Endodermal cell (in vitro differentiated cells): ENCODE results near the gene PCYOX1L. TPM values are rescaled to one million over a fixed set of nuclear protein-coding genes. Genes with fewer than 3 reads are reported as not detected.

ENCODE experiments used
- DNase-seq: peaks from one replicate; pipeline ENCODE4 v3.0.0-alpha.2; 2017
- H3K27ac ChIP-seq: 2 replicates; pipeline ENCODE4 v1.5.1; 2013; ENCODE audit warnings: mild to moderate bottlenecking, low read depth, low read length, moderate library complexity
- H3K27me3 ChIP-seq: 2 replicates; pipeline ENCODE4 v1.6.1; 2013; ENCODE audit warnings: mild to moderate bottlenecking, low read length, moderate library complexity; ENCODE audit not compliant: insufficient read depth, control insufficient read depth, poor library complexity, severe bottlenecking
- H3K36me3 ChIP-seq: 2 replicates; pipeline ENCODE4 v1.7.0; 2013; ENCODE audit warnings: mild to moderate bottlenecking, low read length, moderate library complexity; ENCODE audit not compliant: control insufficient read depth, insufficient read depth
- H3K4me1 ChIP-seq: one replicate; pipeline ENCODE4 v1.7.0; 2013; ENCODE audit warnings: low read length; ENCODE audit not compliant: control insufficient read depth, insufficient read depth
- H3K4me3 ChIP-seq: 2 replicates; pipeline ENCODE4 v1.5.1; 2013; ENCODE audit warnings: mild to moderate bottlenecking, low read length, moderate library complexity
- H3K9ac ChIP-seq: 2 replicates; pipeline ENCODE4 v1.6.1; 2013; ENCODE audit warnings: mild to moderate bottlenecking, low read length, moderate library complexity; ENCODE audit not compliant: poor library complexity, severe bottlenecking; ENCODE audit errors: extremely low read depth
- H3K9me3 ChIP-seq: 2 replicates; pipeline ENCODE4 v1.6.1; 2013; ENCODE audit warnings: mild to moderate bottlenecking, low read length, moderate library complexity; ENCODE audit not compliant: control insufficient read depth
- H3K27ac Mint-ChIP-seq: 2 replicates; pipeline ENCODE4 v1.8.0; 2020; ENCODE audit warnings: mixed read lengths
- H3K27me3 Mint-ChIP-seq: 2 replicates; pipeline ENCODE4 v1.8.0; 2021; ENCODE audit warnings: mild to moderate bottlenecking, mixed read lengths; ENCODE audit not compliant: insufficient read depth
- H3K36me3 Mint-ChIP-seq: 2 replicates; pipeline ENCODE4 v1.8.0; 2020; ENCODE audit warnings: low read depth, mixed read lengths
- H3K4me1 Mint-ChIP-seq: 2 replicates; pipeline ENCODE4 v1.8.0; 2020; ENCODE audit warnings: mixed read lengths
- H3K4me3 Mint-ChIP-seq: 2 replicates; pipeline ENCODE4 v1.8.0; 2020; ENCODE audit warnings: mild to moderate bottlenecking, moderate library complexity, mixed read lengths
- H3K9me3 Mint-ChIP-seq: 2 replicates; pipeline ENCODE4 v1.8.0; 2020; ENCODE audit warnings: mild to moderate bottlenecking, mixed read lengths
- WGBS, 2 experiments: methylation state at CpG; one replicate each; pipeline versions ENCODE4 v1.1.5 to v1.1.7; 2013; ENCODE audit warnings: missing lambda C conversion rate in 2 of 2, mixed read lengths in 1 of 2; ENCODE audit not compliant: insufficient coverage in 1 of 2, insufficient read length in 1 of 2; 5-methylcytosine and 5-hydroxymethylcytosine counted together
- total RNA-seq, 2 donors: library from RNA; stranded (reverse); fragmentation: NEBNext Ultra II Directional in 1 of 2; extraction: Animal tissue kit (Norgen Biotek cat#: 25700) in 1 of 2; gene quantifications; 2 replicates in 1 of 2; 3 replicates in 1 of 2; pipeline ENCODE4 v1.2.1, GENCODE V29; 2021
- TF ChIP-seq, protein P1 (sequence below): fragments of 200-600 bp; sonication (generic); conservative IDR thresholded peaks from 2 replicates; pipeline ENCODE4 v1.5.0; 2021; ENCODE audit warnings: antibody characterized with exemption, mild to moderate bottlenecking

PCYOX1L gene
- total RNA-seq, 2 donors from 2014 or later: 11.1 to 11.7 TPM

DNA sequence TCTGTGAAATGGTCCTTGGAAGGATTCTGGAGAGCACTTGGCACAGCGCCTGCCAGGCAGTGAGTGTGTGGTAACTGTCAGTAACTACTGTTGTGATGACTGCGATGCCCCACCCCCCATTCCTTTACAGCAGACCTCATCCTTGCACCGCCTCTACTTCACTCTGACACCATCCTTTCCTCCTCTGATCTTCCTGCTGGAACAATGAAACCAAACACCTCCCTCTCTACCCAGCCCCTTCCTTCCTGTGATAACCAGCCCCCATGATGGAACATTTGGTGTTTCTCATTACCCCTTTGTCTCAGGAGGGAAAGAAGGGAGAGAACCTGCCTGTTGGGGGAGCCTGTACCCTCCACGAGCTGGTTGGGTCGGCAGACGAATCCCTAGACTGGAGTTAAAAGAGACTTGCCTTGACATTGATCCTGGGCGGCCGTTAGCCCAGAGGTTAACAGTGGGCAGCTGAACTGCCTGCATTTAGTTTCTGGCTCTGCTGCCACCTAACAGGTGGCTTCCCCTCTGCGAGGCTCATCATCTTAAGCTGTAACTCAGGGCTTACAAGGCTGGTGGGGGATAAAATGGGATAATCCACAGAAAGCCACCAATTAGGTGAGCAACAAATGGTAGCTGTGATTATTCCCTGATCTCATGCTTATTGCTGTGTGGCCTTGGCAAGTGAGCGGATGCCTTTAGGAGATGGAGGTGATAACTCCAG is 46.7 kb upstream of the PCYOX1L start:
- peak; percentile 61 for DNase-seq
- Mint-ChIP-seq H3K4me1 (peaks cover 5% of the 10 kb centered on the region), H3K4me3 (no peak overlapping the region), H3K36me3 (no peaks in the 10 kb centered on the region), H3K27me3 (no peaks in the 10 kb centered on the region), H3K9me3 (no peaks in the 10 kb centered on the region), H3K27ac (no peak overlapping the region)
- Histone ChIP-seq H3K4me1 (no peaks in the 10 kb centered on the region), H3K9ac (no peak overlapping the region), H3K27me3 (no peaks in the 10 kb centered on the region), H3K9me3 (no peaks in the 10 kb centered on the region), H3K36me3 (no peaks in the 10 kb centered on the region), H3K27ac (no peak overlapping the region), H3K4me3 (no peak overlapping the region)
- TF ChIP-seq, protein P1, sequence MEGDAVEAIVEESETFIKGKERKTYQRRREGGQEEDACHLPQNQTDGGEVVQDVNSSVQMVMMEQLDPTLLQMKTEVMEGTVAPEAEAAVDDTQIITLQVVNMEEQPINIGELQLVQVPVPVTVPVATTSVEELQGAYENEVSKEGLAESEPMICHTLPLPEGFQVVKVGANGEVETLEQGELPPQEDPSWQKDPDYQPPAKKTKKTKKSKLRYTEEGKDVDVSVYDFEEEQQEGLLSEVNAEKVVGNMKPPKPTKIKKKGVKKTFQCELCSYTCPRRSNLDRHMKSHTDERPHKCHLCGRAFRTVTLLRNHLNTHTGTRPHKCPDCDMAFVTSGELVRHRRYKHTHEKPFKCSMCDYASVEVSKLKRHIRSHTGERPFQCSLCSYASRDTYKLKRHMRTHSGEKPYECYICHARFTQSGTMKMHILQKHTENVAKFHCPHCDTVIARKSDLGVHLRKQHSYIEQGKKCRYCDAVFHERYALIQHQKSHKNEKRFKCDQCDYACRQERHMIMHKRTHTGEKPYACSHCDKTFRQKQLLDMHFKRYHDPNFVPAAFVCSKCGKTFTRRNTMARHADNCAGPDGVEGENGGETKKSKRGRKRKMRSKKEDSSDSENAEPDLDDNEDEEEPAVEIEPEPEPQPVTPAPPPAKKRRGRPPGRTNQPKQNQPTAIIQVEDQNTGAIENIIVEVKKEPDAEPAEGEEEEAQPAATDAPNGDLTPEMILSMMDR: no peak
- WGBS, 2 experiments: 63 to 71% methylated on average over 8 to 10 of the region's 10 CpGs

DNA sequence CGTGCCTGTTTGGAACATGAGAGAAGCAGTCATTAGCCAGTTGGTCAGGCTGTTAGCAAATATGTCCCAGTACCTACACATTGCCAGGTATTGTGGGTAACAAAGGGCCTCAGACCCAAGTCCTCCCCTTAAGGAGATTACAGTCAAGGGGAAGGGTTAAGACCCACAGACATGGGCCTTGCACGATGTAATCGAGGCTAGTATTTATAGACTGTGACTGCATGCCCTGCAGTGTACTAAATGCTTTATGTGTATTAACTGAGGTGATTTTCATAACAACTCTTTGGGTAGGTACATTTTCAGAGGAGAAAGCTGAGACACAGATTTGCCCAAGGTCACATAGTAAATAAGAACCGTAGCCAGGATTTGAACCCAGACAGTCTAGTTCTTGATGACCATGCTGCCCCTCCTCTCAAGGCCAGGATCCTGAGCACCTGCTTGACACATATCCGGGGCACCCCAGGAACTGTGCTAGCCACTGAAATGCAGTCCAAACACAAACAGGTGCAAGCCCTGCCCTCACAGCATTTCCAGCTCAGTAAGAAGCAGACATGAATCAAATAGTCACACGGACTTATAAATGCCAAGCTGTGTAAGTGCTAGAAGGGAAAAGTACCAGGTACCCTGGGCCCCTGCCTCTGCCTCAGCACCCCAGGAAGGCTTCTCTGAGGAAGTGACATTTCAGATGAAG is 44.5 kb upstream of the PCYOX1L start:
- H3K4me3 ChIP-seq: no peak overlapping the region
- Mint-ChIP-seq H3K4me1 (peaks cover 5% of the 10 kb centered on the region), H3K27me3 (no peaks in the 10 kb centered on the region), H3K9me3 (no peaks in the 10 kb centered on the region), H3K36me3 (no peaks in the 10 kb centered on the region), H3K4me3 (no peak overlapping the region), H3K27ac (no peak overlapping the region)
- 91% methylated on average over 5 to 6 of the region's 6 CpGs for WGBS, 2 experiments
- no peak for DNase-seq
- TF ChIP-seq, protein P1: no peak
- no peak overlapping the region for H3K9ac ChIP-seq
- no peaks in the 10 kb centered on the region for H3K27me3 ChIP-seq
- no peak overlapping the region for H3K27ac ChIP-seq
- H3K9me3 ChIP-seq: no peaks in the 10 kb centered on the region
- H3K36me3 ChIP-seq: no peaks in the 10 kb centered on the region
- no peaks in the 10 kb centered on the region for H3K4me1 ChIP-seq

DNA sequence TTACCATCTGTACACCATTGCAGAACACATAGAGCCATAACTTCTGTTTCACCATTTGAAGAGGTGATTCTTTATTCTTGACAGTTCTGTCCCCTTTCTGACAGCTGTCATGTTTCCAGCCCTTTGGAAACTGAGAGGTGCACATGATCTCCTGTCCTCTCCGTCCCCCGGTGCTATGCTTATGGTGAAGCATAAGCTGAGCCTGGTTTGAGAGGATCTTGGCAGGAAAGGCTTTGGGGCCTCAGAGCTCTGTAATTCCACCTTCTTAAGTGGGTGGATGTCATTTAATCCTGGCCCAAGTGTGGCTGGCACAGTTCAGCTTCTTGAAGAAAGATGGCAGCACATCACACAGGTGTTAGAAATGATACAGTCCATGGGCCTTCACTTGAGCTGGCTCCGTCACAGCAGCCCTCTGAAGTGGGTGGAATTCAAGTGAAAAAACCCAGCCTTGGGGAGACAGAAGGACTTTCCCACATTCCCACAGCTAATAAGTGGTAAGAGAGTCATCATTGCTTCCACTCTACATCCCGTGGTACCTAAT is 43.2 kb upstream of the PCYOX1L start:
- Mint-ChIP-seq H3K4me1 (peaks cover 5% of the 10 kb centered on the region), H3K27ac (no peak overlapping the region), H3K27me3 (no peaks in the 10 kb centered on the region), H3K4me3 (no peak overlapping the region), H3K9me3 (no peaks in the 10 kb centered on the region), H3K36me3 (no peaks in the 10 kb centered on the region)
- Histone ChIP-seq H3K9ac (no peak overlapping the region), H3K27ac (no peak overlapping the region), H3K4me1 (no peaks in the 10 kb centered on the region), H3K4me3 (no peak overlapping the region), H3K27me3 (no peaks in the 10 kb centered on the region), H3K36me3 (no peaks in the 10 kb centered on the region), H3K9me3 (no peaks in the 10 kb centered on the region)
- TF ChIP-seq, protein P1: peak; percentile 29
- DNase-seq: no peak
- WGBS, 2 experiments: 89 to 100% methylated on average over 2 to 4 of the region's 4 CpGs
